ENCODE results near the gene STRIT1.
"Not testable (repeated sequence)": the region's sequence is repeated elsewhere in the genome, so short reads cannot be mapped to it uniquely, and the experiment has no call there.

The STRIT1 gene

GRCh38 chr3:155313300-155313699, 19.8 kb upstream of the STRIT1 start:
- no peak for DNase-seq (ENCODE audit: low spot score)

- DNase-seq (ENCODE audit: low spot score): no peak
Measured at GRCh38 chr3:155312781-155313180, 19.3 kb upstream of the STRIT1 start.

GRCh38 chr3:155309581-155309980, 16.1 kb upstream of the STRIT1 start:
- DNase-seq (ENCODE audit: low spot score): no peak

GRCh38 chr3:155308831-155309230, 15.3 kb upstream of the STRIT1 start:
- no peak for DNase-seq (ENCODE audit: low spot score)

- no peak for DNase-seq (ENCODE audit: low spot score)
Measured at GRCh38 chr3:155307183-155307582, 13.7 kb upstream of the STRIT1 start.

GRCh38 chr3:155304394-155304793, 10.9 kb upstream of the STRIT1 start:
- DNase-seq (ENCODE audit: low spot score): no peak

GRCh38 chr3:155303540-155304097, 10.1 kb upstream of the STRIT1 start:
- no peak for DNase-seq (ENCODE audit: low spot score)

GRCh38 chr3:155302891-155303290, 9.4 kb upstream of the STRIT1 start:
- no peak for DNase-seq (ENCODE audit: low spot score)

- DNase-seq (ENCODE audit: low spot score): no peak
Measured at GRCh38 chr3:155302481-155302880, 9.0 kb upstream of the STRIT1 start.

- no peak for DNase-seq (ENCODE audit: low spot score)
Measured at GRCh38 chr3:155297100-155297499, 3.6 kb upstream of the STRIT1 start.

- DNase-seq (ENCODE audit: low spot score): no peak
Measured at GRCh38 chr3:155296413-155296812, 2.9 kb upstream of the STRIT1 start.

GRCh38 chr3:155292693-155293092, 790 bp downstream of the STRIT1 start:
- no peak for DNase-seq (ENCODE audit: low spot score)

GRCh38 chr3:155292133-155292532, 1.4 kb downstream of the STRIT1 start:
- DNase-seq (ENCODE audit: low spot score): no peak

GRCh38 chr3:155286736-155287135, 6.7 kb downstream of the STRIT1 start:
- DNase-seq (ENCODE audit: low spot score): no peak

- no peak for DNase-seq (ENCODE audit: low spot score)
Measured at GRCh38 chr3:155285936-155286335, 7.5 kb downstream of the STRIT1 start.

GRCh38 chr3:155283092-155284056, 10.1 kb downstream of the STRIT1 start:
- no peak for DNase-seq (ENCODE audit: low spot score)

- no peak for DNase-seq (ENCODE audit: low spot score)
Measured at GRCh38 chr3:155282385-155283091, 10.9 kb downstream of the STRIT1 start.

GRCh38 chr3:155281912-155282311, 11.6 kb downstream of the STRIT1 start:
- DNase-seq (ENCODE audit: low spot score): no peak

GRCh38 chr3:155276089-155276488, 17.4 kb downstream of the STRIT1 start:
- not testable (repeated sequence) for DNase-seq (ENCODE audit: low spot score)

GRCh38 chr3:155275159-155275754, 18.2 kb downstream of the STRIT1 start:
- DNase-seq (ENCODE audit: low spot score): not testable (repeated sequence)

- DNase-seq (ENCODE audit: low spot score): not testable (repeated sequence)
Measured at GRCh38 chr3:155274435-155274834, 19.0 kb downstream of the STRIT1 start.

GRCh38 chr3:155271343-155271613, 22.2 kb downstream of the STRIT1 start:
- DNase-seq (ENCODE audit: low spot score): no peak
